Measurements from ENCODE around the gene RNF148. TPM values are rescaled to one million over a fixed set of nuclear protein-coding genes. Genes with fewer than 3 reads are reported as not detected.

RNF148 gene
- total RNA-seq, 4 donors from 2014 or later: 0.96 to 15.0 (median 1.5) TPM

DNA sequence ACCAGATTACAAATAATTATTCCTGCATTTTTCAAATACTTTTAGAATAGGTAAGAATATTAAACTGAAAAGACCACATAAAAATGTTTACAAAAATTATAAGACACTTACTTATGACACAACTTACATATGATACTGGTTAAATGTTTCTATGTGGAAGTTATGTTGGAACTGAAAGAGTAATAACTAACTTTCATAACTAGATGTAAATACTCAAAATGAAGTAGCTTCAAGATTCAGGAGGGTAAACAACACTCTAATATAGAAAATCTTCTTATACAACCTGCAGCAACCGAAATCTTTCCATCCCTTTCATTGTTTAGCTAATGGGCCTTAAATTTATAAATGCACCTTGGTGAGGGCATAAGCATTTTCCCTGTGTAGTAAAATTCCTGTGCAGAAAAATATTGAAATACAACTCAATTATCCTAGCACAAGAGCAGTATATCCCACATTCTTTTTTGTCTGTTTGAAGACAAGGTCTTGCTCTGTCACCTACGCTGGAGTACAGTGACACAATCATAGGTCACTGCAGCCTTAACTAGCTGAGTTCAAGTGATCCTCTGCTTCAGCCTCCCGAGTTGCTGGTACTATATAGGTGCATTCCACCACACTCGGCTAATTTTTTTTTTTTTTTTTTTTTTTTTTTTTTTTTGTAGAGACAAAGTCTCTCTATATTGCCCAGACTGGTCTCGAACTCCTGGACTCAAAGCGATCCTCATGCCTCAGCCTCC, 14.8 kb upstream of the RNF148 start:
- DNase-seq: no peak
- H3K4me3 ChIP-seq: no peak overlapping the region
- WGBS, 2 donors (ENCODE audit: low coverage in 1 of 2): 82 to 97% methylated on average over 4 to 6 of the region's 6 CpGs
- intact Hi-C loops (cut with DNase I; ENCODE audit: low total_unique reads) (no loop called here), in situ Hi-C loops (cut with MboI; ENCODE audit: low pct_ligation_motif_present in 1 of 4, low pct_unique_long_range_greater_than_20kb in 1 of 4, low sequenced_read_pairs in 3 of 4) (no loop called here)
- no peaks in the 10 kb centered on the region for H3K27me3 ChIP-seq
- H3K36me3 ChIP-seq: no peaks in the 10 kb centered on the region
- no peak overlapping the region for H3K27ac ChIP-seq
- H3K4me1 ChIP-seq: no peaks in the 10 kb centered on the region
- H3K9me3 ChIP-seq: no peaks in the 10 kb centered on the region
- TF ChIP-seq POLR2A (IDR thresholded peaks at IDR 0.05) (no peak), POLR2AphosphoS5 (IDR thresholded peaks at IDR 0.05) (no peak), EP300 (IDR thresholded peaks at IDR 0.05; ENCODE audit: low read depth) (no peak)
- TF ChIP-seq, protein P1, sequence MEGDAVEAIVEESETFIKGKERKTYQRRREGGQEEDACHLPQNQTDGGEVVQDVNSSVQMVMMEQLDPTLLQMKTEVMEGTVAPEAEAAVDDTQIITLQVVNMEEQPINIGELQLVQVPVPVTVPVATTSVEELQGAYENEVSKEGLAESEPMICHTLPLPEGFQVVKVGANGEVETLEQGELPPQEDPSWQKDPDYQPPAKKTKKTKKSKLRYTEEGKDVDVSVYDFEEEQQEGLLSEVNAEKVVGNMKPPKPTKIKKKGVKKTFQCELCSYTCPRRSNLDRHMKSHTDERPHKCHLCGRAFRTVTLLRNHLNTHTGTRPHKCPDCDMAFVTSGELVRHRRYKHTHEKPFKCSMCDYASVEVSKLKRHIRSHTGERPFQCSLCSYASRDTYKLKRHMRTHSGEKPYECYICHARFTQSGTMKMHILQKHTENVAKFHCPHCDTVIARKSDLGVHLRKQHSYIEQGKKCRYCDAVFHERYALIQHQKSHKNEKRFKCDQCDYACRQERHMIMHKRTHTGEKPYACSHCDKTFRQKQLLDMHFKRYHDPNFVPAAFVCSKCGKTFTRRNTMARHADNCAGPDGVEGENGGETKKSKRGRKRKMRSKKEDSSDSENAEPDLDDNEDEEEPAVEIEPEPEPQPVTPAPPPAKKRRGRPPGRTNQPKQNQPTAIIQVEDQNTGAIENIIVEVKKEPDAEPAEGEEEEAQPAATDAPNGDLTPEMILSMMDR (IDR thresholded peaks at IDR 0.05): no peak

DNA sequence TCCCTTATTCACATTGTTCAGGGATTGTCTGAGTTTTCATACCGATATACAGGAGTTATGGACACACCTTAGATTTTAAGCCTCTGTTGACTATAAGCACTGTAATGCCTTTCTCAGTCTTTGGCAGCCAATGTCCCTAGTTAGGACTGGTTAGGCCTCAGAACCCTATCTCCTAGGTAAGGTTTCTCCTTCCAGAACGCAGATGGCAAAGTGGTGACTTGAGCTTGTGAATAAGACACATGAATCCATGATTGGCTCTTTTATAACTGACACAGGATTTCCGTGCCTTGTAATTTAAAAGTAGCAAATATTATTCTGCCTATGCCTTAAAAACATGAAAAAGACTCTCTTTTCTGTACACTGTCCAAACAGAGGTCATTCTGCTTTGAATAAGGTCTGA, 12.5 kb upstream of the RNF148 start:
- TF ChIP-seq POLR2AphosphoS5 (IDR thresholded peaks at IDR 0.05) (no peak), POLR2A (IDR thresholded peaks at IDR 0.05) (no peak), EP300 (IDR thresholded peaks at IDR 0.05; ENCODE audit: low read depth) (no peak)
- TF ChIP-seq, protein P1 (IDR thresholded peaks at IDR 0.05): no peak
- Histone ChIP-seq H3K36me3 (no peaks in the 10 kb centered on the region), H3K27ac (no peak overlapping the region), H3K4me3 (no peak overlapping the region), H3K27me3 (no peaks in the 10 kb centered on the region), H3K4me1 (no peaks in the 10 kb centered on the region), H3K9me3 (no peaks in the 10 kb centered on the region)
- no peak for DNase-seq
- intact Hi-C loops (cut with DNase I; ENCODE audit: low total_unique reads): no loop called here
- WGBS, 2 donors (ENCODE audit: low coverage in 1 of 2): 90% methylated on average over 2 to 3 of the region's 3 CpGs
- in situ Hi-C loops (cut with MboI; ENCODE audit: low pct_ligation_motif_present in 1 of 4, low pct_unique_long_range_greater_than_20kb in 1 of 4, low sequenced_read_pairs in 3 of 4): no loop called here

DNA sequence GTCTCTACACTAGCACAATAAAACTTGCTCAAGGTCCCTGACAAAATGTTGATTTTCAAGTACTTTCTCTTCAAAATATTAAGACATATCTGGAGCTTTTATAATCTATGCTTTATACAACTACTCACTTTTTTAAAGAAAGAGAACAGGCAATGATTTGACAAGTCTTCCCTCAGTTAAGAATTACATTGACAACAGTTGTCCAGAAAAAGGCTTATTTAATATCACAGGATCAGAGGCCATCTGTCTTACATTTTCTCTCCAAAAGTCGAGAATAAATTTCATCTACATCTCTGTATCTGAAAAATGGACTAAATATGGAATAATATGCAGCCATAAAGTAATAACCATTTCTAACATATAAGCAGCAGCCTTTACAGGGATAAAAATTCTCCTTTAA, 8.2 kb upstream of the RNF148 start:
- DNase-seq: no peak
- WGBS, 2 donors (ENCODE audit: low coverage in 1 of 2): 29 to 70% methylated on average over 1 of the region's 1 CpG
- intact Hi-C loops (cut with DNase I; ENCODE audit: low total_unique reads) (no loop called here), in situ Hi-C loops (cut with MboI; ENCODE audit: low pct_ligation_motif_present in 1 of 4, low pct_unique_long_range_greater_than_20kb in 1 of 4, low sequenced_read_pairs in 3 of 4) (no loop called here)
- Histone ChIP-seq H3K27me3 (no peaks in the 10 kb centered on the region), H3K4me3 (no peak overlapping the region), H3K27ac (no peak overlapping the region), H3K36me3 (no peaks in the 10 kb centered on the region), H3K9me3 (no peaks in the 10 kb centered on the region), H3K4me1 (no peaks in the 10 kb centered on the region)
- TF ChIP-seq, protein P1 (IDR thresholded peaks at IDR 0.05): no peak
- TF ChIP-seq POLR2A (IDR thresholded peaks at IDR 0.05): no peak
- TF ChIP-seq EP300 (IDR thresholded peaks at IDR 0.05; ENCODE audit: low read depth): no peak
- TF ChIP-seq POLR2AphosphoS5 (IDR thresholded peaks at IDR 0.05): no peak

DNA sequence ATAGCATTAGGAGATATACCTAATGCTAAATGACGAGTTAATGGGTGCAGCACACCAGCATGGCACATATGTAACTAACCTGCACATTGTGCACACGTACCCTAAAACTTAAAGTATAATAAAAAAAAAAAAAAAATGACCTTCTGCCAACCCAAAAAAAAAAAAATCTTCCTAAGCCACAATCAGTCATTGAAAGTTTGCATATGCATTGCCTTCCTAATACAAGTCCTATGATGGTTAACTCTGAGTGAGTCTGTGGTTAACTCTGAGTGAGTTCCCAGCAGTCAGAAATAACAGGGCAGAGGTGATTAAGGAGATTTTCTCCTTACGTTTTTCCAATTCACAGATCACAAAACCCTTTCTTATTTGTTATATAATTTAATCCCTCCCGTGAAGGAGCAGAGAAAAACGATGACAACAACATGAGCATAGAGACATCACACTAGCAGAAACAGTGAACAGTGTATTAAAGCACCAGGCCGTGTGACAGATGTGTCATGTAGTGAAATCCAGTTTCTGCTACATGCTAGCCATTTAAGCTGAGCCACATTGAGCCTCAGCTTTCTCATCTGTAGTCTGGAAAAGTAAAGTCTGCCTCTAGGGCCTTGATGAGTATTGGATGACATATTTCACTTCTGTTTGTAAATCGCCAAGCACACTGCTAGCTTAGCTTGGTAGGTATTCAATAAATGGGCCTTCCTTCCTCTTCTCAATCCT, 7.4 kb upstream of the RNF148 start:
- in situ Hi-C loops (cut with MboI; ENCODE audit: low pct_ligation_motif_present in 1 of 4, low pct_unique_long_range_greater_than_20kb in 1 of 4, low sequenced_read_pairs in 3 of 4) (no loop called here), intact Hi-C loops (cut with DNase I; ENCODE audit: low total_unique reads) (no loop called here)
- Histone ChIP-seq H3K36me3 (no peaks in the 10 kb centered on the region), H3K9me3 (no peaks in the 10 kb centered on the region), H3K4me1 (no peaks in the 10 kb centered on the region), H3K4me3 (no peak overlapping the region), H3K27ac (no peak overlapping the region), H3K27me3 (no peaks in the 10 kb centered on the region)
- 79 to 82% methylated on average over 7 of the region's 7 CpGs for WGBS, 2 donors (ENCODE audit: low coverage in 1 of 2)
- no peak for DNase-seq
- TF ChIP-seq POLR2AphosphoS5 (IDR thresholded peaks at IDR 0.05) (no peak), POLR2A (IDR thresholded peaks at IDR 0.05) (no peak), EP300 (IDR thresholded peaks at IDR 0.05; ENCODE audit: low read depth) (no peak)
- TF ChIP-seq, protein P1 (IDR thresholded peaks at IDR 0.05): no peak
